ENCODE measurements around the gene GALT.

GALT gene

GRCh38 chr9:34646211-34647083 lies at the start of gene GALT:
TSS of gene GALT (plus strand) at chr9:34646675. CDS start at chr9:34646705, 30 bp downstream.
- DNase-seq, result peak; percentile 79 to 98 (median 92)
- intact Hi-C loops (cut with DNase I), result no loop called here

- DNase-seq, result no peak
- intact Hi-C loops (cut with DNase I), result no loop called here
Observed at GRCh38 chr9:34599546-34599945, 46.9 kb upstream of the GALT start.

- intact Hi-C loops (cut with DNase I), result loop anchor here (5.0 kb wide), 1 partner anchor 269 kb away; no protein-coding TSS in a partner anchor
- no peak for DNase-seq
Observed at GRCh38 chr9:34600908-34601307, 45.6 kb upstream of the GALT start.

GRCh38 chr9:34601937-34602573 lies 44.4 kb upstream of the GALT start:
- DNase-seq, result no peak
- intact Hi-C loops (cut with DNase I), result loop anchor here (5.0 kb wide), 1 partner anchor 270 kb away; no protein-coding TSS in a partner anchor

- intact Hi-C loops (cut with DNase I), result loop anchor here (5.0 kb wide), 1 partner anchor 271 kb away; no protein-coding TSS in a partner anchor
Observed at GRCh38 chr9:34603610-34604231, 42.8 kb upstream of the GALT start.

GRCh38 chr9:34606190-34606589 lies 40.3 kb upstream of the GALT start:
- DNase-seq, result no peak
- intact Hi-C loops (cut with DNase I), result no loop called here

More at GRCh38 chr9:34603610-34604231, 42.8 kb upstream of the GALT start:
- peak; percentile 82 to 97 (median 92) for DNase-seq

GRCh38 chr9:34606905-34607304 lies 39.6 kb upstream of the GALT start:
- intact Hi-C loops (cut with DNase I), result no loop called here
- DNase-seq, result no peak

- intact Hi-C loops (cut with DNase I), result no loop called here
- DNase-seq, result no peak
Observed at GRCh38 chr9:34607331-34607730, 39.1 kb upstream of the GALT start.

GRCh38 chr9:34610434-34611206 lies 35.9 kb upstream of the GALT start:
- intact Hi-C loops (cut with DNase I), result no loop called here
- peak in 1 of 10 donors; percentile 83 for DNase-seq

- DNase-seq, result peak in 2 of 10 donors; percentile 17 to 73
- intact Hi-C loops (cut with DNase I), result no loop called here
Observed at GRCh38 chr9:34611251-34611810, 35.1 kb upstream of the GALT start.

- intact Hi-C loops (cut with DNase I), result loop anchor here (1.0 kb wide), 1 partner anchor 22 kb away; no protein-coding TSS in a partner anchor
- DNase-seq, result peak; percentile 62 to 96 (median 82)
Observed at GRCh38 chr9:34611811-34612787, 34.4 kb upstream of the GALT start, which contains the start of gene RPP25L. TSS of gene RPP25L (minus strand) at chr9:34612097. CDS start at chr9:34611296, 801 bp downstream.

GRCh38 chr9:34612788-34613390 lies 33.6 kb upstream of the GALT start:
- peak in 8 of 10 donors; percentile 68 to 95 (median 82) for DNase-seq
- intact Hi-C loops (cut with DNase I), result loop anchor here (1.0 kb wide), 1 partner anchor 21 kb away; no protein-coding TSS in a partner anchor

GRCh38 chr9:34615132-34615531 lies 31.3 kb upstream of the GALT start:
- DNase-seq, result peak in 1 of 10 donors; percentile 51
- intact Hi-C loops (cut with DNase I), result no loop called here

- DNase-seq, result peak; percentile 90 to 99 (median 96)
- intact Hi-C loops (cut with DNase I), result no loop called here
Observed at GRCh38 chr9:34620061-34620994, 26.1 kb upstream of the GALT start, which contains the start of gene DCTN3. TSS of gene DCTN3 (minus strand) at chr9:34620495. CDS start at chr9:34620464, 31 bp downstream.

GRCh38 chr9:34623374-34624235 lies 22.9 kb upstream of the GALT start:
- intact Hi-C loops (cut with DNase I), result no loop called here

More at GRCh38 chr9:34623374-34624235, 22.9 kb upstream of the GALT start:
- peak in 2 of 10 donors; percentile 66 to 74 for DNase-seq

All from posterior cingulate gyrus (tissue), 11 donors.